Upper lobe of right lung (tissue), 1 donor: Measurements from ENCODE around the gene ACTL7B. TPM values are rescaled to one million over a fixed set of nuclear protein-coding genes. Genes with fewer than 3 reads are reported as not detected.

Experiments used
- ATAC-seq: fragments of 200-7000 bp; cut with Tn5 transposase; one replicate; pipeline ENCODE4 v1.9.1; 2020; ENCODE audit warnings: mild to moderate bottlenecking, moderate library complexity
- DNase-seq: peaks from one replicate; pipeline ENCODE4 v3.0.0-alpha.2; 2020
- H3K27ac ChIP-seq: fragments of 200-600 bp; one replicate; pipeline ENCODE4 v1.8.0; 2022
- H3K27me3 ChIP-seq: fragments of 200-600 bp; one replicate; pipeline ENCODE4 v1.8.0; 2022; ENCODE audit warnings: mild to moderate bottlenecking
- H3K36me3 ChIP-seq: fragments of 200-600 bp; one replicate; pipeline ENCODE4 v1.8.0; 2022
- H3K4me1 ChIP-seq: fragments of 200-600 bp; one replicate; pipeline ENCODE4 v1.8.0; 2022
- H3K4me3 ChIP-seq: fragments of 200-600 bp; one replicate; pipeline ENCODE4 v1.8.0; 2022; ENCODE audit warnings: mild to moderate bottlenecking
- H3K9me3 ChIP-seq: fragments of 200-600 bp; one replicate; pipeline ENCODE4 v1.8.0; 2022
- intact Hi-C: fragments of 100-400 bp; cut with DNase I; formaldehyde crosslinking; loops from one replicate; pipeline ENCODE4 v1.11.0; 2022
- total RNA-seq: library from RNA; stranded (reverse); fragmentation: NEBNext Ultra II Directional; extraction: Animal tissue kit (Norgen Biotek cat#: 25700); gene quantifications from one replicate; pipeline ENCODE4 v1.2.1, GENCODE V29; 2021
- TF ChIP-seq, protein P1 (sequence below): fragments of 200-600 bp; IDR thresholded peaks from one replicate; pipeline ENCODE4 v1.8.0; 2022; ENCODE audit warnings: antibody characterized with exemption
- donor health status: DM: no; HTN: yes; CAD: no; lungs with severe emphysema.

The ACTL7B gene
- total RNA-seq, 1 donor from 2014 or later: not detected

DNA sequence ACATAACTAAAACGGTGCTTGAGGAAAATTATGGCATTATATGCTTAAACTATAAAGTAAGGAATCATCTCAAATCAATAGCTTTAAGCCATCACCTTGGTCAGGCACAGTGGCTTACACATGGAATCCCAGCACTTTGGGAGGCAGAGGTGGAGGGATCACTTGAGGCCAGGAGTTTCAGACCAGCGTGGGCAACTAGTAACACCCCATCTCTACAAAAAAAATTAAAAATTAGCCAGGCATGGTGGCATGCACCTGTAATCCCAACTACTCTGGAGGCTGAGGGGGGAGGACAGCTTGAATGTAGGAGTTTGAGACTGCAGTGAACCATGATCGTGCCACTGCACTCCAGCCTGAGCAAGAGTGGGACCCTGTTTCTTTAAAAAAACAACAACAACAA is 28.9 kb upstream of the ACTL7B start:
- ATAC-seq (no peak), DNase-seq (no peak)
- Histone ChIP-seq H3K27me3 (no peaks in the 10 kb centered on the region), H3K9me3 (no peaks in the 10 kb centered on the region), H3K4me1 (no peaks in the 10 kb centered on the region), H3K27ac (no peak overlapping the region), H3K36me3 (peaks cover 56% of the 10 kb centered on the region), H3K4me3 (no peak overlapping the region)
- TF ChIP-seq, protein P1, sequence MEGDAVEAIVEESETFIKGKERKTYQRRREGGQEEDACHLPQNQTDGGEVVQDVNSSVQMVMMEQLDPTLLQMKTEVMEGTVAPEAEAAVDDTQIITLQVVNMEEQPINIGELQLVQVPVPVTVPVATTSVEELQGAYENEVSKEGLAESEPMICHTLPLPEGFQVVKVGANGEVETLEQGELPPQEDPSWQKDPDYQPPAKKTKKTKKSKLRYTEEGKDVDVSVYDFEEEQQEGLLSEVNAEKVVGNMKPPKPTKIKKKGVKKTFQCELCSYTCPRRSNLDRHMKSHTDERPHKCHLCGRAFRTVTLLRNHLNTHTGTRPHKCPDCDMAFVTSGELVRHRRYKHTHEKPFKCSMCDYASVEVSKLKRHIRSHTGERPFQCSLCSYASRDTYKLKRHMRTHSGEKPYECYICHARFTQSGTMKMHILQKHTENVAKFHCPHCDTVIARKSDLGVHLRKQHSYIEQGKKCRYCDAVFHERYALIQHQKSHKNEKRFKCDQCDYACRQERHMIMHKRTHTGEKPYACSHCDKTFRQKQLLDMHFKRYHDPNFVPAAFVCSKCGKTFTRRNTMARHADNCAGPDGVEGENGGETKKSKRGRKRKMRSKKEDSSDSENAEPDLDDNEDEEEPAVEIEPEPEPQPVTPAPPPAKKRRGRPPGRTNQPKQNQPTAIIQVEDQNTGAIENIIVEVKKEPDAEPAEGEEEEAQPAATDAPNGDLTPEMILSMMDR: no peak
- intact Hi-C loops: no loop called here

DNA sequence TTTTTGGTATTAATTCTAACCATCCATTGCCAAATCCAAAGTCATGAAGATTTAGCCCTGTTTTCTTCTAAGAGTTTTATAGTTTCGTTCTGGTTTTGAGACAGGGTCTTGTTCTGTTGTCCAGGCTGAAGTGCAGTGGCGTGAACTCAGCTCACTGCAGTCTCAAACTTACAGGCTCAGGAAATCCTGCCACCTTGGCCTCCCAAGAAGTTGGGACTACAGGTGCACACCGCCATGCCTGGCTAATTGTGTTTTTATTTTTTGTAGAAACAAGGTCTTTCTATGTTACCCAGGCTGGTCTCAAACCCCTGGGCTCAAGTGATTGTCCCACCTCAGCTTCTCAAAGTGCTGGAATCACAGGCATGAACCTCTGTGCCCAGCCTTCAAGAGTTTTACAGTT is 27.3 kb upstream of the ACTL7B start:
- ATAC-seq (no peak), DNase-seq (no peak)
- no peaks in the 10 kb centered on the region for H3K27me3 ChIP-seq
- peaks cover 56% of the 10 kb centered on the region for H3K36me3 ChIP-seq
- no peak overlapping the region for H3K4me3 ChIP-seq
- H3K9me3 ChIP-seq: no peaks in the 10 kb centered on the region
- H3K27ac ChIP-seq: no peak overlapping the region
- no peaks in the 10 kb centered on the region for H3K4me1 ChIP-seq
- intact Hi-C loops: no loop called here
- TF ChIP-seq, protein P1: no peak

DNA sequence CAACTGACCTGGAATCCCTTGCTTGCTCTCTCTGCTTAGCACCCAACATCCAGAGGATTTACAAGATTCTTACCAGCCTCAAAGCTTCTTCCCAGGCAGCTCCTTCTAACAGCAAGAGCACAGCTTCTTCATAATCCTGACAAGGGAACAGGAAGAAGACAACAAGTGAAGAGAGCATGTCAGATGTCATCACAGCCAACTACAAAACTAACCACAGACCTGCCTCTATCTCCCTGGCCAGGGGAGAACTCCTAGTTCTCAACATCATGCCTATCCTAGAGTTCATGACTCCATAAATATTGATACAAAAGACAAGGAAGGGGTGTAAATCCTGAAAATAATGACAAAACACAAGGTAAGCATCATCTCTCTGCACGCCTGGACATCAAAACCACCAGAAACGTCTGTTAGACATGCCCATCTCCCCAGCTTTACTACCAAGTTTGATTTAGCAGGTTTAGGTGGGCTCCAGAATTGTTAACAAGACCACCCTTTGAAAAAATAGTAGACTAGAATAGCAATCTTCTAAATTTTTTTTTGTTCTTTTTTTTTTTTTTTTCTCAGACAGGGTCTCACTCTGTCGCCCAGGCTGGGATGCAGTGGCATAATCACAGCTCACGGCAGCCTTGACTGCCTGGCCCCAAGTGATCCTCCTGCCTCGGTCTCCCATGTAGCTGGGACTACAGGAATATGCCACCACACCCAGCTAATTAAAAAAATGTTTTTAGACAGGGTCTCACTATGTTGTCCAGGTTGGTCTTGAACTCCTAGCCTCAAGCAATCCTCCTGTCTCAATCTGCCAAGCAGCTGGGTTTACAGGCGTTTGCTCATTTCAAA is 26.5 kb upstream of the ACTL7B start:
- intact Hi-C loops: no loop called here
- H3K27me3 ChIP-seq: no peaks in the 10 kb centered on the region
- no peak for ATAC-seq
- H3K4me3 ChIP-seq: no peak overlapping the region
- H3K36me3 ChIP-seq: peaks cover 56% of the 10 kb centered on the region
- H3K27ac ChIP-seq: no peak overlapping the region
- DNase-seq: no peak
- TF ChIP-seq, protein P1: no peak
- H3K9me3 ChIP-seq: no peaks in the 10 kb centered on the region
- no peaks in the 10 kb centered on the region for H3K4me1 ChIP-seq

DNA sequence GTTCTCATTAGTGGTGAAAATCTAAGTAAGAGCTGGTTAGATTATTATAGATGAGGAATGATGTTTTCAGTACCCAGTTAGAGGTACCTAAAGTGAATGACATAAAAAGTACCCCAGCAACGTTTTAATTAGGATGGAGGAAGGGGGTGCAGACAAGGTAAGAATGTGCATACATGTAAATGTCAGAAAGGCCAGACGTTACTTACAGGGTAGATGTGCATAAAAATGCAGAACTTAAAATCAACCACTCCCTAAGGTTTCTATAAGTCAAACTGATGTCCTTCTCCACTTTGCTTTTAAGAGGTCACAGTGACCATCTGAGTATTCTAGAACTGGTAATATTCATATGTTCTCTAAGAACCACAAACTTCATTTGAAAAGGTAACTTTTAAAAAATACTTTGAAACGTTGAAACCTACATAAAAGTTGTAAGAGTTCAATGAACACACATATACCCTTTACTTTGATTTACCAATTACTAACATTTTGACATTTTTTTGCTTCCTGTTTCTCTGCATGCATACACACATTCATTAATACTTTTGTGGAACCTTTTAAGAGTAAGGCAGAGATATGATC is 25.0 kb upstream of the ACTL7B start:
- TF ChIP-seq, protein P1: no peak
- intact Hi-C loops: no loop called here
- no peak overlapping the region for H3K4me3 ChIP-seq
- ATAC-seq (no peak), DNase-seq (no peak)
- H3K27ac ChIP-seq: no peak overlapping the region
- H3K4me1 ChIP-seq: no peaks in the 10 kb centered on the region
- H3K27me3 ChIP-seq: no peaks in the 10 kb centered on the region
- no peaks in the 10 kb centered on the region for H3K9me3 ChIP-seq
- peaks cover 70% of the 10 kb centered on the region for H3K36me3 ChIP-seq

- no peaks in the 10 kb centered on the region for H3K4me1 ChIP-seq
- no peak overlapping the region for H3K4me3 ChIP-seq
- intact Hi-C loops: no loop called here
These were observed 21.7 kb upstream of the ACTL7B start for GRCh38 chr9:108877524-108877923.

More at GRCh38 chr9:108877524-108877923, 21.7 kb upstream of the ACTL7B start:
- Histone ChIP-seq H3K9me3 (no peaks in the 10 kb centered on the region), H3K27ac (no peak overlapping the region), H3K36me3 (peaks cover 92% of the 10 kb centered on the region), H3K27me3 (no peaks in the 10 kb centered on the region)
- TF ChIP-seq, protein P1: no peak
- DNase-seq (no peak), ATAC-seq (no peak)
